Measurements from ENCODE around the gene VGLL1. TPM values are rescaled to one million over a fixed set of nuclear protein-coding genes. Genes with fewer than 3 reads are reported as not detected.
A peak's percentile ranks its signal among the peaks of the same experiment; 100 is the strongest.

Gene VGLL1
- total and polyA plus RNA-seq, 10 of the 15 experiments (the other 5 are each of a cell fraction or from before 2014, with no cell fraction given): not detected

MicroRNAs encoded within 50 kb of the gene (microRNA counts, 767-probe panel; counts per million panel counts)
- 516 counts per million, percentile 8 among the panel's probes with 10 or more counts for microRNA hsa-miR-934

Small RNAs within 50 kb of the gene (microRNA-seq; reads per million reads assigned to microRNA genes)
- gene MIR934: not detected

Small RNAs within 50 kb of the gene (small RNA-seq; reads per million reads assigned to genes)
- gene MIR934 (not detected), gene RF00019 (not detected), gene RNU6-320P (not detected)

Other genes with a start within 250 kb of the VGLL1 start
- not detected in 2 replicates for gene ADGRG4, start 231.3 kb upstream of the VGLL1 start, total RNA-seq (2014; rRNA removed)
- gene ADGRG4, start 231.3 kb upstream of the VGLL1 start, total RNA-seq (2014; rRNA removed; fragmentation: Illumina TruSeq; extraction: Trizol): not detected in 2 replicates
- gene ADGRG4, start 231.3 kb upstream of the VGLL1 start, total RNA-seq (2021): not detected in 2 replicates
- gene ADGRG4, start 231.3 kb upstream of the VGLL1 start, polyA plus RNA-seq (2011; rRNA removed): not detected in 2 replicates
- not detected in 2 replicates for gene ADGRG4, start 231.3 kb upstream of the VGLL1 start, polyA plus RNA-seq (2014; fragmentation: Illumina TruSeq; extraction: Trizol)
- not detected for gene ADGRG4, start 231.3 kb upstream of the VGLL1 start, polyA plus RNA-seq (2014; fragmentation: Nextera tagmentation; extraction: Ambion mirVana)
- not detected in 2 replicates for gene ADGRG4, start 231.3 kb upstream of the VGLL1 start, polyA plus RNA-seq (2014; rRNA removed)
- not detected for gene ADGRG4, start 231.3 kb upstream of the VGLL1 start, polyA plus RNA-seq (2016; fragmentation: Nextera tagmentation; extraction: Ambion mirVana)
- not detected in 2 replicates for gene BRS3, start 44.3 kb upstream of the VGLL1 start, total RNA-seq (2014; rRNA removed)
- not detected in 2 replicates for gene BRS3, start 44.3 kb upstream of the VGLL1 start, total RNA-seq (2014; rRNA removed; fragmentation: Illumina TruSeq; extraction: Trizol)
- gene BRS3, start 44.3 kb upstream of the VGLL1 start, total RNA-seq (2021): not detected in 2 replicates
- gene BRS3, start 44.3 kb upstream of the VGLL1 start, polyA plus RNA-seq (2011; rRNA removed): not detected in 2 replicates
- gene BRS3, start 44.3 kb upstream of the VGLL1 start, polyA plus RNA-seq (2014; fragmentation: Illumina TruSeq; extraction: Trizol): not detected in 2 replicates
- not detected for gene BRS3, start 44.3 kb upstream of the VGLL1 start, polyA plus RNA-seq (2014; fragmentation: Nextera tagmentation; extraction: Ambion mirVana)
- not detected in 2 replicates for gene BRS3, start 44.3 kb upstream of the VGLL1 start, polyA plus RNA-seq (2014; rRNA removed)
- gene BRS3, start 44.3 kb upstream of the VGLL1 start, polyA plus RNA-seq (2016; fragmentation: Nextera tagmentation; extraction: Ambion mirVana): not detected
- gene HTATSF1, start 34.6 kb upstream of the VGLL1 start, total RNA-seq (2014; rRNA removed): 28.2 and 29.7 TPM in 2 replicates
- 44.2 and 45.8 TPM in 2 replicates for gene HTATSF1, start 34.6 kb upstream of the VGLL1 start, total RNA-seq (2014; rRNA removed; fragmentation: Illumina TruSeq; extraction: Trizol)
- 24.2 and 24.8 TPM in 2 replicates for gene HTATSF1, start 34.6 kb upstream of the VGLL1 start, total RNA-seq (2021)
- gene HTATSF1, start 34.6 kb upstream of the VGLL1 start, polyA plus RNA-seq (2011; rRNA removed): 1.9 and 2.2 TPM in 2 replicates
- 51.7 and 56.2 TPM in 2 replicates for gene HTATSF1, start 34.6 kb upstream of the VGLL1 start, polyA plus RNA-seq (2014; fragmentation: Illumina TruSeq; extraction: Trizol)
- 10 to 100 TPM; 13.2 to 26.9 TPM for gene HTATSF1, start 34.6 kb upstream of the VGLL1 start, polyA plus RNA-seq (2014; fragmentation: Nextera tagmentation; extraction: Ambion mirVana)
- gene HTATSF1, start 34.6 kb upstream of the VGLL1 start, polyA plus RNA-seq (2014; rRNA removed): 13.7 and 14.3 TPM in 2 replicates
- gene HTATSF1, start 34.6 kb upstream of the VGLL1 start, polyA plus RNA-seq (2016; fragmentation: Nextera tagmentation; extraction: Ambion mirVana): 10 to 100 TPM; 54.9 to 59.8 TPM
- not detected in 2 replicates for gene CD40LG, start 115.9 kb downstream of the VGLL1 start, total RNA-seq (2014; rRNA removed)
- gene CD40LG, start 115.9 kb downstream of the VGLL1 start, total RNA-seq (2014; rRNA removed; fragmentation: Illumina TruSeq; extraction: Trizol): not detected in 2 replicates
- gene CD40LG, start 115.9 kb downstream of the VGLL1 start, total RNA-seq (2021): 0.11 and 0.21 TPM in 2 replicates
- gene CD40LG, start 115.9 kb downstream of the VGLL1 start, polyA plus RNA-seq (2011; rRNA removed): not detected in 2 replicates
- gene CD40LG, start 115.9 kb downstream of the VGLL1 start, polyA plus RNA-seq (2014; fragmentation: Illumina TruSeq; extraction: Trizol): 0.04 and 0.21 TPM in 2 replicates
- gene CD40LG, start 115.9 kb downstream of the VGLL1 start, polyA plus RNA-seq (2014; fragmentation: Nextera tagmentation; extraction: Ambion mirVana): not detected
- gene CD40LG, start 115.9 kb downstream of the VGLL1 start, polyA plus RNA-seq (2014; rRNA removed): 0.05 TPM in 1 of 2 replicates, not detected in the other
- under 1 TPM in 1 of 2 experiments, not detected in 1; 0.18 TPM for gene CD40LG, start 115.9 kb downstream of the VGLL1 start, polyA plus RNA-seq (2016; fragmentation: Nextera tagmentation; extraction: Ambion mirVana)
- 21.1 and 21.5 TPM in 2 replicates for gene ARHGEF6, start 248.7 kb downstream of the VGLL1 start, total RNA-seq (2014; rRNA removed)
- gene ARHGEF6, start 248.7 kb downstream of the VGLL1 start, total RNA-seq (2014; rRNA removed; fragmentation: Illumina TruSeq; extraction: Trizol): 25.1 and 25.8 TPM in 2 replicates
- 18.8 and 18.9 TPM in 2 replicates for gene ARHGEF6, start 248.7 kb downstream of the VGLL1 start, total RNA-seq (2021)
- 18.1 and 25.4 TPM in 2 replicates for gene ARHGEF6, start 248.7 kb downstream of the VGLL1 start, polyA plus RNA-seq (2011; rRNA removed)
- gene ARHGEF6, start 248.7 kb downstream of the VGLL1 start, polyA plus RNA-seq (2014; fragmentation: Illumina TruSeq; extraction: Trizol): 29.7 and 37.7 TPM in 2 replicates
- 1 to 10 TPM; 5.4 to 6.5 TPM for gene ARHGEF6, start 248.7 kb downstream of the VGLL1 start, polyA plus RNA-seq (2014; fragmentation: Nextera tagmentation; extraction: Ambion mirVana)
- gene ARHGEF6, start 248.7 kb downstream of the VGLL1 start, polyA plus RNA-seq (2014; rRNA removed): 16.2 and 17.9 TPM in 2 replicates
- gene ARHGEF6, start 248.7 kb downstream of the VGLL1 start, polyA plus RNA-seq (2016; fragmentation: Nextera tagmentation; extraction: Ambion mirVana): 10 to 100 TPM; 13.7 to 13.8 TPM

All from GM12878 (cell line).